ENCODE results near the gene NAA25.

DNA sequence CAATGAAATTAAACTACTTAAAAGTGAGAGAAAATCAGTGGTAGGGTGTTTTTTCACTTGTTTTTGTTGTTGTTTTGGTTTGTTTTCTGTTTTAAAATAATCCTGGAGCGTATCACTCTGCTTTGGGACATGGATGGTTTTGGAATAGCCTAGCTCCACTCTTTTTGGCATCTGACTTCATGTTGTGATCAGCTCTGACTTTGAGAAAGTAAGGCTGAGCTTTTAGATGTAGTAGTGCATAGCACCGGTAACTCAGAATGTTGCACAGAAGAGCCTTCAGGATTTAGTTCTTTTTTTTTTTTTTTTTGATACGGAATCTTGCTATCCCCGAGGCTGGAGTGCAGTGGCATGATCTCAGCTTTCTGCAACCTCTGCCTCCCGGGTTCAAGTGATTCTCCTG is 24.8 kb upstream of the NAA25 start:
- TF ChIP-seq CTCF (IDR thresholded peaks at IDR 0.05; ENCODE audit: low read depth, low read length) (no peak), POLR2A (IDR thresholded peaks at IDR 0.05; ENCODE audit: extremely low read depth, insufficient read length) (no peak)
